RWPE1 (cell line): Measurements from ENCODE around the gene GLS.

ENCODE experiments used
- CTCF ChIA-PET: fragments of 350-600 bp; sonication (Branson Sonifier 250); formaldehyde crosslinking; extraction: SDS; loops from one replicate; lab custom pipeline; 2021; lab: Yijun Ruan, JAX
- POLR2A ChIA-PET: fragments of 400-600 bp; formaldehyde crosslinking; extraction: SDS; loops from one replicate; lab custom pipeline; 2020; ENCODE audit warnings: antibody characterized with exemption; ENCODE audit not compliant: low non-redundant PET; lab: Yijun Ruan, JAX
- DNase-seq: peaks from one replicate; pipeline ENCODE4 v3.0.0; 2012; ENCODE audit warnings: low spot score
- H3K27ac ChIP-seq: fragments of 450-650 bp; 2 replicates; pipeline ENCODE4 v1.5.1; 2017
- TF ChIP-seq, protein P1 (sequence below): fragments of 450-650 bp; conservative IDR thresholded peaks from 2 replicates; pipeline ENCODE4 v1.5.1; 2017; ENCODE audit warnings: low read depth, mild to moderate bottlenecking

The GLS gene

DNA sequence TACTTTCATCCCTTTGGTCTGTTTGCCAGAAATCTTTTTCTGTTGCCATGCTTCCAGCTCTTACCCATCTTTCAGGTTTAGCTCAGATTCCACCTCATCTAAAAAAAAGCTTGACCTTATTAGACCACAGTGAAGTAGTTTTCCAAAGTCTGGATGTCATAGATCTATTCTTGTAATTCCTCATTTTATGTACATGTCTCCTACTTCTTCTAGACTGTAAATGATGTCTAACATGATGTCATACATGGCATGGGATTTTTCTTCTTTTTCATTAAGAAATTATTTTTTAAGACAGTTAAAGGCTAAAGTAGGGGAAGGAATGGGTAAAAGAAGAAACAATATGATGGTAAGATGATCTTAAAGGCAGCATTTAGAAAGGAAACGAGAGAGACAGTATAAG, 11.3 kb downstream of the GLS start:
- no peak for DNase-seq
- POLR2A ChIA-PET = no interaction called here
- TF ChIP-seq, protein P1, sequence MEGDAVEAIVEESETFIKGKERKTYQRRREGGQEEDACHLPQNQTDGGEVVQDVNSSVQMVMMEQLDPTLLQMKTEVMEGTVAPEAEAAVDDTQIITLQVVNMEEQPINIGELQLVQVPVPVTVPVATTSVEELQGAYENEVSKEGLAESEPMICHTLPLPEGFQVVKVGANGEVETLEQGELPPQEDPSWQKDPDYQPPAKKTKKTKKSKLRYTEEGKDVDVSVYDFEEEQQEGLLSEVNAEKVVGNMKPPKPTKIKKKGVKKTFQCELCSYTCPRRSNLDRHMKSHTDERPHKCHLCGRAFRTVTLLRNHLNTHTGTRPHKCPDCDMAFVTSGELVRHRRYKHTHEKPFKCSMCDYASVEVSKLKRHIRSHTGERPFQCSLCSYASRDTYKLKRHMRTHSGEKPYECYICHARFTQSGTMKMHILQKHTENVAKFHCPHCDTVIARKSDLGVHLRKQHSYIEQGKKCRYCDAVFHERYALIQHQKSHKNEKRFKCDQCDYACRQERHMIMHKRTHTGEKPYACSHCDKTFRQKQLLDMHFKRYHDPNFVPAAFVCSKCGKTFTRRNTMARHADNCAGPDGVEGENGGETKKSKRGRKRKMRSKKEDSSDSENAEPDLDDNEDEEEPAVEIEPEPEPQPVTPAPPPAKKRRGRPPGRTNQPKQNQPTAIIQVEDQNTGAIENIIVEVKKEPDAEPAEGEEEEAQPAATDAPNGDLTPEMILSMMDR = no peak
- no peak overlapping the region for H3K27ac ChIP-seq
- CTCF ChIA-PET = interaction anchor here (0.6 kb wide), 1 partner anchor 9 kb away, joined by 3 read pairs; no protein-coding TSS in a partner anchor

DNA sequence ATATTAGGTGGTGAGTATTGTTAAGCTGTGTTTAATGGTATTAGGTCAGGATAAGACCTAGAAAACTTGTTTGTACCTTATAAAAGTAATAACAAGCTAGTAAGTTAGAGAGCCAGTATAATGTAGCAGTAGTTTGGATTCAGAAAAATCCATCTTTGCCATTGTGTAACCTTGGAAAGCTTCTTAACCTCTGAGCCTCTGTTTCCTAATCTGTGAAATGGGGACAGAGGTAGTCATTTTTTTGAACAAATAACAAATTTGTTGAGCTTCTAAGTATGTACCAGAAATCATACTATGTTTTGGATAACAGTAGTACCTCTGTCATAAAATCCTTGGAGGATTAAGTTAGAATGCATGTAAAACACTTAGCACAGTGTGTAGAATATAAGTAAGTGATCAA, 12.5 kb downstream of the GLS start:
- no peak for DNase-seq
- TF ChIP-seq, protein P1 = no peak
- ChIA-PET POLR2A (no interaction called here), CTCF (no interaction called here)
- no peak overlapping the region for H3K27ac ChIP-seq

DNA sequence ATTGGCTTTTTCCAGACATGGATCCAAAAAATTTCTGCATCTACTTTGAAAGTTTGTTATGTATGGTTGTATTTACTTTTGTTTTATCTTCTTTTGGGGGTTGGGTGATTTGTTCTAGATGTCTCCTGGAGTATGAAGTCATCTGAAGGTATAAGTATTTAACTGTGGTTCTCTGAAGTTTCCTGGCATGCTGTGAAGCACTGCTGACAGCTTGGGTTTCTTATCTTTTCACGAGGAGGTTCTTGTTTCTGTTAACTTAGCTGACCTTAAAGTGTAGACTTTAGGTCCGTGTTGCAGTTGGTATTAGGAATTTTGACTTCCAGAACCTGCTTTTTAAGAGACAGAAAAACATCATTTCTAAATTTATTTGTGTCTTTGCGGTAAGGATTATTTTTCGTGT, 15.9 kb downstream of the GLS start:
- ChIA-PET CTCF (interaction anchor here (0.7 kb wide), 1 partner anchor 22 kb away, joined by 4 read pairs; no protein-coding TSS in a partner anchor), POLR2A (no interaction called here)
- TF ChIP-seq, protein P1 = no peak
- DNase-seq = no peak
- H3K27ac ChIP-seq = no peak overlapping the region

DNA sequence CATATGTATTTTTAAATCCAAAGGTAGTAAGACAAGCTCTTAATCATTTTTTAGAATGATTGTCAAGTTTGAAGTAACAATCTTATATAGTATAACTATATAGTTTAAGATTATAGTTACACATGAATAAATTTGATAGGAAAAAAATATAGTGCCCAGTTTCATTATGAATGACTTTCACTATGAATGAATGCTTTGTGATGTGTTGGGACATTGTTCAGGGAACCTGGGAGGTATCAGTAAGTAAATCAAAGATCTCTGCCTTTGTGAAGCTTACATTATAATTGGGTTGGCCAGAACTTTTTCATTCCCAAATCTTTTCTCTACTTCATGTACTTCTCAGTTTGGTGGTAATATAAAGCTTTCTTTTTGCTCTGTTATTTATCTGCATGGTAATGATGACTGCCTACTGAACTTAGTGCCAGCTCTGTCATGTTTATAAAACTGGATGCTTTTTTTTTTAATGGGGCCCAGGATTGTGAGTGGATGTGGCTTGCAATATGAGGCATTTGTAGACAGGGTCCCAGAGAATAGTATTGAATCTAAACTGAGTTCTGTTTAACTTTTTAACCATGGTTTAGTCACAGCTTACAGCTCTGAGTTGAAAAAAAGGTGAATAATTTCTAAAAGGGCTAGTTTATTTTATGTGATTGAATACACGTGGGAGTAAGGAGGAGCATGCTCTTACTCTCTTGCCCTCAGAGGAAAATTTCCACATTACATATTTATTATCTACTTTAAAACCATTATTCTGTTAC, 23.3 kb downstream of the GLS start:
- ChIA-PET CTCF (interaction anchor here (0.7 kb wide), 1 partner anchor 38 kb away, joined by 3 read pairs; no protein-coding TSS in a partner anchor), POLR2A (no interaction called here)

DNA sequence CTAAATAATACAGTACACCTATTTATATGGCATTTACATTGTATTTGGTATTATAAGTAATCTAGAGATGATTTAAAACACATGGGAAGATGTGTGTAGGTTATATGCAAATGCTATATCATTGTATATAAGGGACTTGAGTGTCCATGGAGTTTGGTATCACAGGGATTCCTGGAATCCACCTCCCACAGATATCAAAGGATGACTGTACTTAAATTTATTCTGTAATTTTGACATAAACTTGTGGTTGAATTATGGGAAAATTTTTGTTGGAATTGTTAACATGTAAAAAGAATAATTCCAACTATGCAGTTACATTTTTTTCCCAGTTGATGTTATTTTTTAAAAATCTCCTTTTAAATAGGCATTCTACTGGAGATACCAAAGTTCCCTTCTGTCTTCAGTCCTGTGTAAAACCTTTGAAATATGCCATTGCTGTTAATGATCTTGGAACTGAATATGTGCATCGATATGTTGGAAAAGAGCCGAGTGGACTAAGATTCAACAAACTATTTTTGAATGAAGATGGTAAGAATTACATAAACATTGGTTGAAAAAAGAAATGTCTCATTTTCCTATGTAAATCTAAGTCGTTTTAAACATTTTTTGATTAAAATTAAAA, 24.1 kb downstream of the GLS start:
- TF ChIP-seq, protein P1 = no peak
- DNase-seq = no peak
- ChIA-PET CTCF (no interaction called here), POLR2A (no interaction called here)
- H3K27ac ChIP-seq = no peak overlapping the region

More for the DNA sequence above, 23.3 kb downstream of the GLS start:
- TF ChIP-seq, protein P1 = no peak
- DNase-seq = no peak
- no peak overlapping the region for H3K27ac ChIP-seq

DNA sequence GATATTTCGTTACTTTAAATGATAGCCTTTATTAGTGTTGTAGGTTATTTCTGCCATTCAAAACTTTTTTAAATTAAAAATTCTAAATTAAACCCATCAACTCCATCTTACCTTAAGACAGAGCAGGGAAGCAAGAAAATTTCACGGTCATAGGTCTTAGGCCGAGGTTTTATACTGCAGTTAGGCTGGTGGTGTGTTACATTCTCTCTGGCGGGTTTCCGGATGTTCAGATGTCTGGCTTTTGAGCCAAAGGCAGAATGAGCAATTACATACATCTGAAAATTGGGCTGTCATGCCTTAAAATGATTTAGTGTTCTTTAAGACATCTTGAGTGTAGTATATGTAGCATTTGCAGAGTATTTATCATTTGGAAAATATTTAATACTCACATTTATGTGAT, 27.9 kb downstream of the GLS start:
- TF ChIP-seq, protein P1 = no peak
- no peak overlapping the region for H3K27ac ChIP-seq
- POLR2A ChIA-PET = no interaction called here
- CTCF ChIA-PET = no interaction called here
- no peak for DNase-seq
